A549 treated with dexamethasone at 1 μM for 4 hours (cell line): ENCODE results near the gene PPP4R1. TPM values are rescaled to one million over a fixed set of nuclear protein-coding genes. Genes with fewer than 3 reads are reported as not detected.

ENCODE experiments used
- total RNA-seq: library from RNA; stranded (reverse); fragments of 200-300 nt; extraction: Qiagen RNA extraction; gene quantifications from 5 replicates; pipeline ENCODE4 v1.2.3, GENCODE V29; 2022

The PPP4R1 gene, protein sequence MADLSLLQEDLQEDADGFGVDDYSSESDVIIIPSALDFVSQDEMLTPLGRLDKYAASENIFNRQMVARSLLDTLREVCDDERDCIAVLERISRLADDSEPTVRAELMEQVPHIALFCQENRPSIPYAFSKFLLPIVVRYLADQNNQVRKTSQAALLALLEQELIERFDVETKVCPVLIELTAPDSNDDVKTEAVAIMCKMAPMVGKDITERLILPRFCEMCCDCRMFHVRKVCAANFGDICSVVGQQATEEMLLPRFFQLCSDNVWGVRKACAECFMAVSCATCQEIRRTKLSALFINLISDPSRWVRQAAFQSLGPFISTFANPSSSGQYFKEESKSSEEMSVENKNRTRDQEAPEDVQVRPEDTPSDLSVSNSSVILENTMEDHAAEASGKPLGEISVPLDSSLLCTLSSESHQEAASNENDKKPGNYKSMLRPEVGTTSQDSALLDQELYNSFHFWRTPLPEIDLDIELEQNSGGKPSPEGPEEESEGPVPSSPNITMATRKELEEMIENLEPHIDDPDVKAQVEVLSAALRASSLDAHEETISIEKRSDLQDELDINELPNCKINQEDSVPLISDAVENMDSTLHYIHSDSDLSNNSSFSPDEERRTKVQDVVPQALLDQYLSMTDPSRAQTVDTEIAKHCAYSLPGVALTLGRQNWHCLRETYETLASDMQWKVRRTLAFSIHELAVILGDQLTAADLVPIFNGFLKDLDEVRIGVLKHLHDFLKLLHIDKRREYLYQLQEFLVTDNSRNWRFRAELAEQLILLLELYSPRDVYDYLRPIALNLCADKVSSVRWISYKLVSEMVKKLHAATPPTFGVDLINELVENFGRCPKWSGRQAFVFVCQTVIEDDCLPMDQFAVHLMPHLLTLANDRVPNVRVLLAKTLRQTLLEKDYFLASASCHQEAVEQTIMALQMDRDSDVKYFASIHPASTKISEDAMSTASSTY
- 36.2 to 47.7 TPM (median 41.8 TPM) in 5 replicates for total RNA-seq

DNA sequence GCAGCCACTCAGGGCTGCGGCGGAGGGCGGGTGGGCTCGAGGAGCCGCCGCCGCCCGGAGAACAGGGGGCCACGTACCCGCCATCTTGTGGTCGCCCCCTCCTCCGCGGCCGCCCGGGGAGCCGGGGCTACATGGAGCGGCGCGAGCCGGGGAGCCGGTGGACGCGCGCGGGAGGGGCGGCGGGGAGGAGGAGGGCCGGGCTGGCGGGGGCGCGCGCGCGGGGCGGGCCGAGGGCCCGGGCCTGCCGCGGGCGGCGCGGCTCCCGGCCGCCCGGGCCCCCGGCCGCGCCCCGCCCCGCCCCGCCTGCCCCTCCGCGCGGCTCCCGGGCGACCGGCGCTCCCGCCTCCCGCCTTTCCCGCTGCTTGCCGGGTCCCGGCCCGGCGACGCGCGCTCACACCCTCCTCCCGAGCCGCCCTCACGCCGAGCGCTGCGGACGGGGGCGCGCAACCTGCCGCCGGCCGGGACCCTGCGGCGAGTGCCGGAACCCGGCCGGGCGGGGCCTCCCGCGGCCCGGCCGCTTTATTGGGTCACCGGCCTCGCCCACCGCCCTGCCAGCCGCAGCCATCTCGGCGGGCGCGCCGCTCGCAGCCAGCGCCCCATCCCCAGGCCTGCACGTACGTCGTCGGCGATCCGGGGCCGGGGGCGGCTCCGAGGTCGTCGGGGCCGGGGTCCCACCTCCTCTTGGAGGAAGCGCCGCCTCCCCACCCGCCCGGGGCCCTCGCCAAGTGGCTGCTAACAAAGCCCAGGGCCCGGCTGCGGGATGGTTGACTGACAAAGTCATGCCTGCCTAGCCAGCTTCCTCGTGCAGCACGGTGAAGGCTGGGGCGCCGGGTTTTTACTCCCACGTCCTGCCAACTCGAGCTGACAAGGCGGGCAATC lies at the start of gene PPP4R1:
Gene PPP4R1, minus strand, starts transcription at position 159 of the 879 bp plus-strand sequence. Its CDS starts 75 bp downstream, at position 84.

Other genes starting within 250 kb of the PPP4R1 start
- 25.1 to 33.8 TPM (median 32.8 TPM) in 5 replicates for gene RALBP1, start 139.0 kb downstream of the PPP4R1 start, total RNA-seq
- 18.7 to 24.9 TPM (median 22.5 TPM) in 5 replicates for gene RAB31, start 93.7 kb upstream of the PPP4R1 start, total RNA-seq